Activated gamma-delta T cell treated with Interleukin-2 at 50 U/mL for 16 hours (primary cell): Measurements from ENCODE around the gene EXOC8.
"Not testable (repeated sequence)": the region's sequence is repeated elsewhere in the genome, so short reads cannot be mapped to it uniquely, and the experiment has no call there.

Experiments used
- DNase-seq: peaks from one replicate; pipeline ENCODE4 v3.0.0-alpha.2; 2020

The EXOC8 gene

DNA sequence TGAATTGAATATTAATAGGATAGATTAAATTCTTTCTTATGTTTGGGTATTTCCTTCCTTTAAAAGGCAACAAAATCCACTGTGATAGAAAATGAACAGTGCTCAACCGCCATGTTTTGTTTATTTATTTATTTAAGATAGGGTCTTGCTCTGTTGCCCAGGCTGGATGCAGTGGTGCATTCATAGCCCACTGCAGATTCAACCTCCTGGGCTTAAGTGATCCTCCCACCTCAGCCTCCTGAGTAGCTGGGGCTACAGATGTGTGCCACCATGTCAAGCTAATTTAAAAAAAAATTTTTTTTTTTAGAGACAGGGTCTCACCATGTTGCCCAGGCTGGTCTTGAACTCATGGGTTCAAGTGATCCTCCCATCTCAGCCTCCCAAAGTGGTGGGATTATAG lies 11.2 kb upstream of the EXOC8 start:
- DNase-seq = not testable (repeated sequence)

DNA sequence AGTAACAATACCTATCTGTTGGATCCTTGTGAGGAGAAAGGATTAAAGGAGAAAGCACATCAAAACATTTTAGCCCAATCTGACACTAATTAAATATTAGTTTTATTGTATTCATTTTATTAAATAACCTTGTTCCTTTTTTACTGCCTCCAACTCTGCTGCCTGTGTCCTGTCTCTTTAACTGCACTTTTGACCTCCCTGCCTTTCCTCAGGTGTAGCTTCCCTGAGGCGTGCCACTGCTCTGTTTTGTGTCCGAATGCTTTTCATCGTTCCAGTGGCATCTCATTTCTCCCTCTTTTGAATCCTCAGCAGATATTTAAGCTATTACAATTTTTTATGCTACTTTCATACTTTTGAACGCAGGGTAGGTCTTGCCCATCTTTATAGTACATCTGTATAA lies 10.8 kb upstream of the EXOC8 start:
- DNase-seq = no peak

DNA sequence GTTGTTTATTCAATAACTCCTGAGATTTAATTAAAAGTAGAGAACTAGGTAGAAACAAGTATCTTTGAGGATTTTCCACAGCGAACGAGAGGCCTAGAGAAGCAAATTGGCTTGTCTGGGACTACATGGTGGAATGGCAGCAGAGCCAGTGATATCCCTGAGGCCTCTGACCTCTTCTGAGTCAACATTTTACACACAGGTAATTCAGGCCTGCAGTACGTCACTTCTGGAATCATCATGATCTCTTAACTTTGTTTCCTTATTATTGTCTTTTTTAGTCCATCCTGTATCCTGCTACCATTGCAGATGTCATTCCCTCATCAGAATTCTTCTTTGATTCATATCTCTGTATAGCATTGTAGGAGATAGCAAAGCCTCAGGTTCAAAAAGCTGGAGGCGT lies 10.3 kb upstream of the EXOC8 start:
- no peak for DNase-seq

DNA sequence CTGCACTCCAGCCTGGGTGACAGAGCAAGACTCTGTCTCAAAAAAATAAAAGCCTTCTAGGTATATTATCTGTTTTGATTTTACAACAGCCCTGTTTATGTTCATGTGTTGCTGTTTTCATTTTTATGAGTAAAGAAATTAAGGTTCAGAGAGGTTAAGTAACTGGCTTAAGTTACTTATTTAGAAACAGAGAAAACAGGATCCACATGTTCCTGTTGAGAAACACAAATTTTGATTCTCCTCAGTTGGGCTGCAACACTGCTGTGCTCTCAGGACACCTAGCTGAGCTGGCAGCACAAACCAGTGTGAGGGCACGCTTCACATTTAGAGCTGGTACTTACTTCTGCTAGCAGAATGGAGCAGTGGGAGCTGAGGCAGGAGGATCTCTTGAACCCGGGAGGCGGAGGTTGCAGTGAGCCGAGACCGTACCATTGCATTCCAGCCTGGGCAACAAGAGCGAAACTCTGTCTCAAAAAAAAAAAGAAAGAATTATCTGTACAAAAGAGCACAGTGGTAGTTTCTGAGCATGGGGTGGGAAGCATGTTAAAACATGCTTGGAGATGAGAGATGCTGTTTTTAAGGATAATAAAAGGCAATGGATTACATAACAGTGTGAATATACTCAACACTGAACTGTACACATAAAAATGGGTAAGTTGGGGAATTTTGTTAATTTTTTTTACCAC lies 2.8 kb upstream of the EXOC8 start:
- DNase-seq = no peak

DNA sequence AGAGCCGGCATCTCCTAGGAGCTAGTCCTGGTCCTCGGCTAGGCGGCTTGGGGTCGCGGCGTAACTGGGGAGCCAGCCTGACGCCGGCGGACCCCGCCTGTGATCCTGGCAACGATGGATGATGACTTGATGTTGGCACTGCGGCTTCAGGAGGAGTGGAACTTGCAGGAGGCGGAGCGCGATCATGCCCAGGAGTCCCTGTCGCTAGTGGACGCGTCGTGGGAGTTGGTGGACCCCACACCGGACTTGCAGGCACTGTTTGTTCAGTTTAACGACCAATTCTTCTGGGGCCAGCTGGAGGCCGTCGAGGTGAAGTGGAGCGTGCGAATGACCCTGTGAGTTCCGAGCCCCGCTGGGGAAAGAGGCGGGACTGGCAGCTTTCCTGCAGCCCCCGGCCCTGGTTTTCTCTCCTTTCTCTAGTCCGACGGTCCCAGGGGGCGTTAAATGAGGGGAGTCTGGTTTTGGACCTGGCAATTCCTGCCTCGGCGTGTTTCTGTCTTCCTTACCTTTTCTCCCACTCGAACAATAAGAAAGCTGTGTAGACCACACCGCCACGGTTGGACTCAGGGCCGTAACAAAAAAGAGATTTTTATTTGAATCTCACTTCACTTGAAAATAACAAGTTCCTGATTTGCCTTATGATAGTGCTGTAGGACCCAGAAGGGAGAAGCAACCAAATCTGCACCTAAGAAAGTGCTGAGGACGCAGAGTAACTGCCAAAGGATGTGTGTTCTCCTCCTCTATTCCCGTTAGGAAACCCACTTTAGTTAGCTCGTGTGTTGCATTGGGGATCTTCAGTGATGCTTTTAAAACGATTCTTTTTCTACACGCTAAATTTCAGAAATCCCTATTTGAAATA lies 847 bp upstream of the EXOC8 start, which contains the start of gene SPRTN:
TSS of gene SPRTN (plus strand) at position 24 of the 859 bp plus-strand sequence. CDS start at position 115, 91 bp downstream.
- no peak for DNase-seq

DNA sequence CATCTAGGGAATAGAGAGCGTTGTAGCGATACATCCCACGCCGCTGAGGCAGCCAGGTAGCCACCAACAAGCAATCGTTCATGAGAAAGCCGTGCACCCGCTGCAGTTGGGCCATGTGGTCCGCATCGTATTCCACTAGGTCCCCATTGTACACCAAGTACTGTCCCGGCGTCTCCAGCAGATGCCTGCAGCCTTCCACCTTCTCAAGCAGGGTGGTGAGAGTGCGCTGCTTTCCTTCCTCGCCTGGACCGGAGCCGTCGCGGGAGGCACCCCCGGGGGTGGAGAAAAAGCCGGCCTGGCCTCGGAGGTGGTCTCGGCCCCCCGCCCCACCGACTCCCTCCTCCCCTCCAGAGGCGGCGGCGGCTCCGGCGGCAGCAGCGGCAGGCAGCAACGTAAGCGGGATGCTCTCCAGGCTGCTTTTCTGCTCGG lies 595 bp downstream of the EXOC8 start:
- DNase-seq = peak; percentile 41

DNA sequence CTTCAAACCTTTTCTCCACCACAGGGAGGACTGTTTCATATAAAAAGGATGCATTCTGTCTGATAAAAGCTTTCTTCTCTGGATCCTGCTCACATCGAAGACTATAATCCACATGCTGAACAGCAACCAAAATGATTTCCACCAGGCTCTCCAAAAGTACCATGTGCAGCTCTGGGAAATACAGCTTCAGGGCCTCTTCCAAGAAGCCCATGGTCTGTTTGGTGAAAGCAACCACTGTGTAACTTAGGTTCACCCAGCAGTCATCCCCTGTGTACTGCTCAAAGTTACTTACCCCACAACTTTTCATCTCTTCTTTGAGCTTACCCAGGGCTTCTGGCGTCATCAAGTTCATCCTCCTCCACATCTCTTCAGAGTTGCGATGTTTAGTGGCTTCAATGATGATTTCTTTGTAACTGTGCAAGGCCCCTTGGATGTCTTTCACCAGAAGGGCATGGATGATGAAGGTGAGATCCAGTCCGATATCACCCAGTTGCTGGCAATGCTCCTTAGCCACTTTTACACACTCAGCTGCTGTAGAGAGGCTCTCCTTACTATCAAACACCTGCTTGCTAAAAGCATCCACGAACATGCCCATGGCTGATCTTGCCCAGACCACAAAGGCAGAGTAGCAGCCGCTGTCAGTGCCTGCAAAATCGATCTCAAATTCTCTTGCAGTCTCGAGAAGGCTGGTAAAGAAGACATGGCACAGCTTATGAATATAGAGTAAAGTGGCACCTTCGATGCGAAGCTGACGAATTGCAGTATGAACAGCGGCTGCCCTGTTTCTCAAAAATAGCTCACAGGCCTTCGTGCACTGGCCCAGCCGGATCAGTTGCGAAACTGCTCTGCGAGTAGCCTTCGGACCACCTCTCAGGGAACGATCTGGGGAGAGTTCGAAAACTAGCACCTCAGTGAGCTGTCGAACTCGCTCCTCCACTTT lies 1.7 kb downstream of the EXOC8 start:
- no peak for DNase-seq

DNA sequence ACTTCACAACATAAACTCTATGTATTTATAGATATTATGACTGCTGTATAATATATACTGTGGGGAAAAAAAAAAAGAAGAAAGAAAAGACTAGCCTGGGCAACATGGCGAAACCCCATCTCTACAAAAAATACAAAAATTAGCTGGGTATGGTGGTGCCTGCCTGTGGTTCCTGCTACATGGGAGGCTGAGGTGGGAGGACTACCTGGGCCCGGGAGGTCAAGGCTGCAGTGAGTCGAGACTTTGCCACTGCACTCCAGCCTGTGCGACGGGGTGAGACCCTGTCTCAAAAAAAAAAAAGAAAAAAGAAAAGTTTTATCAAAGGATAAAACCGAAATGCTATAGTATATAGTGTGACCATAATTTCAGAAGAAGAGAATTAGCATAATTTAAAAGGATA lies 2.7 kb downstream of the EXOC8 start:
- no peak for DNase-seq

DNA sequence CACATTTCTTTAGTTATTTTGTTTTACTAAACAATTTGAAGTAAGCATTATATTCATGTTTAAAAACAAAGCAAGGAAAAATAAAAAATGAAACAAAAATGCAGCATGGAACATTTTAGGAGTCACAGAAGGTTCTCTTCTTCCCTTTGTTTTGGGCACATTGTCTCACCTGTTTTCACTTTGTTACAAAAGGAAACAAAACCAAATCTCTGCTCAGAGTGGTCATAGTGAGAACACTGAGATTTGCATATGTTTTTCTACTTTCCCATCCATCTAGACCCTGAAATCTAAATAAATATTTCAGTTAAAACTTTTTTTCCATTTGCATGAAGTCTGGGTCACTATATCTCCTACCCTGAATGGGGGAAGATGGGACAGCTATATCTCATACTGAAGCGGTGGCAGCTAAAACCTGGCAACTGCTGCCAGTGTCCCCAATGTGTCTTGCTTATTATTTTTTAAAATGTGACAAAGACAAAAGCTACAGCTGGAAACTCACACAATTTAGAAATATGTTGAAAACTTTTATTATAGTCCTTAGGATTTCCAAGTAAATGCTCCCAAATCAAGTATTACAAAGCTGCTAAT lies 3.5 kb downstream of the EXOC8 start:
- DNase-seq = no peak

DNA sequence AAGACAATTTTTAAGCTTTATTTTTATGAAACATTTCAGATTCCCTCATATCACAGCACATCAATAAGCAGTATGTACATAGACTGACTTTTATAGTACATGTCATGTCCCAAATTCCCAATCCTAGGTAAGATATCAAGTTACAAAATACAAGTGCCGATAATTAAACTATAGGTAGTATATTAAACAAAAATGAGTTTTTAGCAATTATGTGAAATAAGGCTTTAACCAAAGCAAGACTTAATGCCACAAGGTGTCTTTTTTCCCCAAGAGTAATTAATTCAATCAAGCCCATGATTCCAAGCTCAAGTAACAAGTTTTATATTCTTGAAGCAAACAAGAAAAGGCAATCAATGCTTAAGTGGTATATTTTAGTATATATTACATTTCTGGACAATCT lies 4.9 kb downstream of the EXOC8 start:
- no peak for DNase-seq

DNA sequence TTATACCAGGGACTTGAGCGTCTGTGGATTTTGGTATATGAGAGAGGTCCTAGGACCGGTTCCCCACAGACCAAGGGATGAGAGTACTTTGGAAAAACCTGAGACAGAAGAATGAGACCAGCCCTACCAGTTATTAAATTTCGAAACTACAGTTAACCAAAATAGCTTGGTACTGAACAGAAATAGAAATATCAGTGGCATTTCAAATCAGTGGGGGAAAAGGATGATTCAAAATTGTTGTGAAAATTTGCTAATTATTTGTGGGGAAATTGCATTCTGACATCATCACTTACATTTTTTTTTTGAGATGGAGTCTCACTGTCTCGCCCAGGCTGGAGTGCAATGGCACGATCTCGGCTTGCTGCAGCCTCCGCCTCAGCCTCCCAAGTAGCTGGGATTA lies 8.2 kb downstream of the EXOC8 start:
- no peak for DNase-seq

DNA sequence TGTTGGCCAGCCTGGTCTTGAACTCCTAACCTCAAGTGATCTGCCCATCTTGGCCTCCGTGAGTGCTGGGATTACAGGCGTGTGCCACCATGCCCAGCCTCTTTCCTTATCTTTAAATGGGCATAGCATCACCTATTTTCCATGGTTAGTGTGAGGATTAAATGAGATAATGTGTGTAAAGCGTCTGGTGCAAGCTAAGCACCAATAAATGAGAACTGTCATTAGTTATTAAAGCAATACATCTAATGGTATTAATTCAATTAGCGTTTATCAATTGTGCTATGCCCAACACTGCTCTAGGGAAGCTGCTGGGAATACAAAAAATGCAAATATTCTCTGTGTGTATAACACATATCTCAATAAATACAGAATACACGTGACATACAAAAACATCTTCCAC lies 10.0 kb downstream of the EXOC8 start:
- no peak for DNase-seq

DNA sequence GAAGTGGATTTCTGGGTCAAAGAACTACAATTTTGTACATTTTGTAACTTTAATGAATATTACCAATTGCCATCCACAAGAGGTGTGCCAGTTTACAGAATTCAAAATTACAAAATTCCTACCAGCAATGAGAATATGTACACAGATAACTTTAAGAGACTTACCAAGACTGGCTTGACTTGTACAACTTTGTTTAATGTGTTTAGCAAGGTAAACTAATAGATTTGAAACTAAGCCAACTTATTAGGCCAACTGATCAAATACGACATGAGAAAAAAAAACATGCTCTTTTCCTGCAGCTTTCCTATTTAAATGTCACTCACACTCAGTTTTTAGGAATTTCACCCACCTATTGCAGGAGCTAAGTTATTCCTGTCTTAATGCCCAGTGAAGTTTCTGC lies 11.4 kb downstream of the EXOC8 start:
- DNase-seq = no peak

DNA sequence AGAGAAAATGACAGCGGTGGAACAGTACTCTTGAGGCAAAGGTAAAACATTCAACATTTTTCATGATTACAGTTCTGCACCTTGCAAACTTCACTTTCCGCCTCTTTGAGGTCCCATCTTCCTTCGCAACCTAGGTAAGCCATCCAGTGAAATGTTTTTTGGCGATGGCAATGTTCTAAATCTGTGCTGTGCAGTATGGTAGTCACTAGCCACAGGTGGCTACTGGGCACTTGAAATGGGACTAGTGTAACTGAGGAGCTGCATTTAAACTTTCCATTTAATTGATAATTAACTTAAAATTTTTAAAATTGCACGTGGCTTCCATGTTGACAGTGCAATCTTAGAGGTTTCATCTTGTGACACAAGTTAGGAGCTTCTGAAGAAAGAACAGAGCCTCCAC lies 13.0 kb downstream of the EXOC8 start:
- DNase-seq = no peak

DNA sequence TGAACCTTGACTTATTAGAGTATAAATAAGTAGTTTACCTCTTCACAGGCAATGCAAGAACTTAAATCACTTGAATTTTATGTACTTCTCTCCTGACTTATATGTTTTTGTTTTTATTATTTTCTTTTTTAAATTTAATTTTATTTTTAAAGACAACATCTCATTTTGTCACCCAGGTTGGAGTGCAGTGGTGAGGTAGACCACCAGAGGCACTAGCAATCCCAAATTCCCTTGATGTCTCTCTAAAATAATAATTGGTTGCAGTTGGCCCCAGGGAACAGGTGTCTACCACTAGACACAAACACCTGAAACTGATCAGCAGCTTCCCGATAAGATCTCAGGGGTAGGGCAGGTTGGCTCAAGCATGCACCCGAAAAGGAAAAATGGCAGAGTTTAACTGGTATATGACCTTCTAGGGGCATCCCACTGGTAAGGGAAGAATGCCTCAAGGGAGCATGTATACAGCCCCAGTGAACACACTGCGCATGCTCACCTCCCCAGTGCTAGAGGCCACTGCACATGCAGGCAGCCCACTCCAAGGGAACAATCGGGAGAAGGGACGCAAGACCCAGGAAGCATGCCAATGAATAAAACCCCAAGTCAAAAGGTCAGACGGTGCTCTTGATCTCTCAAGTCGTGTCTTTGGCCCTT lies 14.6 kb downstream of the EXOC8 start:
- DNase-seq = no peak

DNA sequence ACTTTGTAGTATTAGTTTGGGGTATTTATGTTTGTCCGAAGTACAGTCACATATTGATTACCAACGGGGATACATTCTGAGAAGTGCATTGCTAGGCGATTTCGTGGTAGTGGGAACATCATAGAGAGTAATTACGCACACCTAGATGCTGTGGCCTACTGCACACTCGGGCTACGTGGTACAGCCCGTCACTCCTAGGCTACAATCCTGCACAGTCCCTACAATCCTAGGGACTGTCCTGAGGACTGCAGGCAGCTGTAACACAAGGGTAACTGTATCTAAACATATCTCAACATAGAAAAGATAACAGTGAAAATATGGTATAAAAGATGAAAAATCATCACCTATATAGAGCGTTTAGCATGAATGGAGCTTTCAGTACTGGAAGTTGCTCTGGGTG lies 18.6 kb downstream of the EXOC8 start:
- no peak for DNase-seq

DNA sequence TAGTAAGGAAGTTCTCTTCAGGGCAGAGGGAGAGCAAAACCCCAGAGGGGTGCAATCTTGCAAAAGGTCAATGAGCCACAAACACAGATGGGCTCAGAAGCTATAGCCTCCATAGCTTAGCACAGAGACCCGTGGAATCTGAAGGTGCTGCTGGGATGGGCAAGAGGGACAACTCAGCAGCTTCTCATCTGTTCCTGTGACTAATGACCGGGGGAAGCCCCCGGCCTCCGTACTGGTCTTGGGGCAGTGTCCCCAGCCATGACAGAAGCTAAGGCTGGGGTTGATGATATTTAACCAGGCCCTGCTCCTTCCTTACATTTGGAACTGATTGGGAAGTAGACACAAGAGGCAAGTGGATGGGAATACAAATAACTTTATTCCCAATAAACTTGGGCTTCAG lies 19.1 kb downstream of the EXOC8 start:
- no peak for DNase-seq

DNA sequence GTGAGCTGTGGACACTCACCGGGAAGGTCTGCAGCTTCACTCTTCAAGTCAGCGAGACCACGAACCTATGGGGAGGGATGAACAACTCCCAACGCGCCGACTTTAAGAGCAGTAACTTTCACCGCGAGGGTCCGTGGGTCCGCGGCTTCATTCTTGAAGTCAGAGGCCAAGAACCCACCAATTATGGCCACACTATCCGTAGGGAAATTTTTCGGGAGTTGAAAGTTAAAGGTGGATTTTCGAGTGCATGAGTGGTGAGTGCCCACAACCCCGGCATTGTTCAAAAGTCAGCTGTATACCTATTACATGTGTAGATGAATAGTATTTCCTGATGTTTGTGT lies 19.7 kb downstream of the EXOC8 start:
- DNase-seq = no peak

DNA sequence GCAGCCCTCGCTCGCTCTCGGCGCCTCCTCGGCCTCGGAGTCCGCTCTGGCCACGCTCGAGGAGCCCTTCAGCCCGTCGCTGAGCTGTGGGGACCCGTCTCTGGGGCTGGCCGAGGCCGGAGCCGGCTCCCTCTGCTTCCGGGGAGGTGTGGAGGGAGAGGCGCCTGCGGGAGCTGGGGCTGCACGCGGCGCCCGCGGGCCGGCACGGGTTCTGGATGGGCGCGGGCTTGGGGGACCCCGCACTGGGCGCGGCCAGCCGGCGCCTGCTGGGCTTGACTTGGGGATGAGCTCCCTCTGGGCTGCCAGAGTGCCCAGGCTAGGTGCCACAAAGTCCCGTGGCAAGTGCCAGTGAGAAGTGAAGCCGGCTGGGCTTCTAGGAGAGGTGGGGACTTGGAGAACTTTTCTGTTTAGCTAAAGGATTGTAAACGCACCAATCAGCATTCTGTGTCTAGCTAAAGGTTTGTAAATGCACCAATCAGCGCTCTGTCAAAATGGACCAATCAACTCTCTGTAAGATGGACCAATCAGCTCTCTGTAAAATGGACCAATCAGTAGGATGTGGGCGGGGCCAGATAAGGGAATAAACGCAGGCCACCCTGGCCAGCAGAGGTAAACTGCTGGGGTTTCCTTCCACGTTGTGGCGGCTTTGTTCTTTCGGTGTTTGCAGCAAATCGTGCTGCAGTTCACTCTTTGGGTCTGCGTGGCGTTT lies 20.2 kb downstream of the EXOC8 start:
- no peak for DNase-seq

DNA sequence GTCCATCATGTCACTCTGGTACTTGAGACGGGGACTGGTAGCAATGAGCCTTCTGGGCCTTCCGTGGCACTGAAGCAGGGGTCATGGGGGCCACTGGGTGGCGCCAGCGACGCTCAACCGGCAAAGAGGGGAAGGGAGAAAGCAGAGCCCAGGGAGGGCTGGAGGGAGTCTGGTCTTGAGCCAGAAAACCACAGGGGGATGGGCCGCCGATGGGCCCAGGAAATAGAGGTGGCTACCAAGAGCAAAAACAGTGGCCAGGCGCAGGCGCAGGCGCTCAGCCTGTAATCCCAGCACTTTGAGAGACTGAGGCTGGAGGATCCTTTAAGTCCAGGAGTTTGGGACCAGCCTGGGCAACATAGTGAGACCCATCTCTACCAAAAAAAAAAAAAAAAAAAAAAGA lies 21.8 kb downstream of the EXOC8 start:
- peak; percentile 21 for DNase-seq

DNA sequence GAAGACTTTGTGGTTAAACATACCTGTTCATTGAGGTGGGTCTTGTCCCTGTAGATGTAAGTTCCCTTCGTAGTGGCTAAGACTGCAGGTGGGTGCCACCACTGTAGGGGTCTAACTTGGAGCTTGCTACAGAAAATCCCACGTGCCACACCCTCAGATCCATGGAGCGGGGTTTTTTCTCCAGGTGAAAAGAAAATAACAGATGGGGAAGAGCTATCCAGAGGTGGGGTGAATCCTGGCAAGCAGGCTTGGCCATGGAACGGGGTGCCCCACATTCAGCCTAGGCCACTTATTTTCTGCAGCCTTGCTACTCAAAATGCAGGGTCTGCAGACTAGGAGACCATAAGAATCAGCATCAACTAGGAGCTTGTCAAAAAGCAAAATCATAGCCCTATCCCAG lies 24.0 kb downstream of the EXOC8 start:
- no peak for DNase-seq

DNA sequence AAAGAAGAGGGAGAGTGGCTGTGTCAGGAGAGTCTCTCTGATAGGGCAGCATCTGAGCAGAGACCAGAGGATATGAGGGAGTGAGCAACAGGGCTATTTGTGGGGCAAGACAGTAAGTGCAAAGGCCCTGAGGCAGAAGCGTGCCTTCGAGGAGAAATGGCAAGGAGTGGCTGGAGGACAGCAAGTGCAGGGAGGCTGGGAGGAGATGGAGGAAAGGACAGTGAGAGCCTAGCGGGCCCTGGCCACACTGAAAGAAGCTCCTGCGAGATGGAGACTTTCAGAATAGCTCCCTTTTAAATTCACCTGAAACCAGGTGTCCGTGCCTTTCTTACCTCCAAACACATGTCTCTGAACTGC lies 25.2 kb downstream of the EXOC8 start:
- no peak for DNase-seq
